HG03139 (cell line): Measurements from ENCODE around the gene KCNB1.
"Not testable (repeated sequence)": the region's sequence is repeated elsewhere in the genome, so short reads cannot be mapped to it uniquely, and the experiment has no call there.

Experiments
- ATAC-seq: cut with Tn5 transposase; IDR thresholded peaks from one replicate; pipeline ENCODE4 v1.9.1; 2021; ENCODE audit not compliant: unreplicated experiment

KCNB1 gene

GRCh38 chr20:49412254-49412653, 70.2 kb downstream of the KCNB1 start:
- no peak for ATAC-seq

DNA sequence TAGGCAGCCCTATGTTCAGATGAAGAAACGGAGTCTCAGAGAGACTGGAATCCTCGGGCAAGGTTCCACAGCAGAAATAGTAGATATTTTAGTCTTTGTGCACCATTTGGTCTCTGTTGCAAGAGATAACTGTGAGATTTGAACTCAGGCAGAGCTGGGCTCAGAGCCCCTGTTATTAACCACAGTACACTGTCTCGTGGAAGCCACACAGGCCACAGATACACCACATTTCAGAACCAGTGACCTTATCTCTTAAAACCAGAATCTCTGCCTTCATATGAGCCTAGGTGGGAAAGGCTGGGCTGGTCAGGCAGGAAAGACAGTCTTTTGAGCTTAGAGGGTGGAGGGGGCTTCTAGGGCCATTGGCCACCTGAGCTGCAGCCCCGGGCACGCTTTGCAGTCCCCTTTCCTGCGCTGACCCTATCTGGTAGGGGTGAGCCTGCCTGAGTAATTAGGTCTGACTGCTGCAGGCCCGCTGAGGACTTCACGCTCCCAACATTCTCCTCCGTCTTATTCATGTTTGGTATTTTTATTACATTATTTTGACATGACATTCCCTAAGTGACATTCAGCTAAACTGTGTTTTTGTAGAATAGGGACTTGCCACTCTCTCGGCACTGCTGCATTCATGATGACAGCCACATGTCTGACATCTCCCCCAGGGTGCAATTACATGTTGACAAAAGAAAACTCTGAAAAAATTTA, 71.1 kb downstream of the KCNB1 start:
- no peak for ATAC-seq

DNA sequence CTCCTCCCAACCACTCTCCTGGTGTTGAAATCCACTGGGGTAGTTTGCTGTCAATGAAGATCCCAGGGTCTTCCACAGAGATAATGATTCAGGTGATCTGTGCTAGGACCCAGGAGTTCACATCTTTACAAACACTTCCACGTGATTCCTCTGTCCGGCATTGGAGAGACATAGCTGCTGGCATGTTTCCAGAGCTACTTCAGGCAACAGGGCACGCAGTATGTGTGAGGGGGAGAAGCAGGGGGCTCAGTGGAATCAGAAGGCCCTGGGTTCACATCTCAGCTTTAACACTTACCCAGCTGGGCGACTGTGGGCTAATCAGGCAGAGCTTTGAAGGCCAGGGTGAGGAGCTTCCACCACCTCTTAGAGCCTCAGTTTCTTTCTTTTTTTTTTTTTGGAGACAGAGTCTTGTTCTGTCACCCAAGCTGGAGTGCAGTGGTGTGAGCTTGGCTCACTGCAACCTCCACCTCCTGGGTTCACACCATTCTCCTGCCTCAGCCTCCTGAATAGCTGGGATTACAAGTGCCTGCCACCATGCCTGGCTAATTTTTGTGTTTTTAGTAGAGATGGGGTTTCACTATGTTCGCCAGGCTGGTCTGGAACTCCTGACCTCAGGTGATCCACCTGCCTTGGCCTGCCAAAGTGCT, 72.4 kb downstream of the KCNB1 start:
- not testable (repeated sequence) for ATAC-seq

DNA sequence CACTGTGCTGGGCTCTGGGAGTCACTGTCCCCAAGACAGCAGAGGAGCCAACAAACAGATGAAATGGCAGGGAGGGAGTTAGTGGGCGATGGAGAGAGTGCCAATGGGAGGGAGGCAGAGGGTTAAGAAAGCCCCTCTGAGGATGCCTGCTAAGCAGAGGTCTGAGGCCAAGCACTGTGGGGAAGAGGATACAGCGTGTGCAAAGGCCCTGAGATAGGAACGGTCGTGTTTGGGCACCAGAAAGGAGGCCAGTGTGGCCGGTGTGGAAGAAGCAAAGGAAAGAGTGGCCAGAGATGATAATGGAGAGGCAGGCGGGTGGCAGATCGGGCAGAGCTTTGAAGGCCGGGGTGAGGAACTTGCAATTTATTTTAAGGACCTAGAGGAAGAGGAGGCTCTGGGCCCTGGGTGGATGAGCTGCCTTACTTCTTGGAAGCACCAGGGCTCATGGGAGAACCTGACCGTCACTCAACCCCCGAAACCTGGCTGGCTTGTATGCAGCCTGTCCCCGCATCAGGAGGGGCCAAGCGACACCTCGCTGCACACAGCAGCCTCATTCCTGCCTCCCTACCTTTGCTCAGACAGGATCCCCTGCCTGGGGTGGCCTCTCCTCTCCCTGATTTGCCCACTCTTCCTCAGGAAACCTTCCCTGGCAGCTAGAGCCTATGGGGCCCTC, 73.0 kb downstream of the KCNB1 start:
- ATAC-seq, result no peak

GRCh38 chr20:49408509-49409104, 73.9 kb downstream of the KCNB1 start:
- no peak for ATAC-seq

- ATAC-seq, result no peak
Observed at GRCh38 chr20:49406666-49407065, 75.8 kb downstream of the KCNB1 start.

GRCh38 chr20:49405696-49406095, 76.8 kb downstream of the KCNB1 start:
- no peak for ATAC-seq

DNA sequence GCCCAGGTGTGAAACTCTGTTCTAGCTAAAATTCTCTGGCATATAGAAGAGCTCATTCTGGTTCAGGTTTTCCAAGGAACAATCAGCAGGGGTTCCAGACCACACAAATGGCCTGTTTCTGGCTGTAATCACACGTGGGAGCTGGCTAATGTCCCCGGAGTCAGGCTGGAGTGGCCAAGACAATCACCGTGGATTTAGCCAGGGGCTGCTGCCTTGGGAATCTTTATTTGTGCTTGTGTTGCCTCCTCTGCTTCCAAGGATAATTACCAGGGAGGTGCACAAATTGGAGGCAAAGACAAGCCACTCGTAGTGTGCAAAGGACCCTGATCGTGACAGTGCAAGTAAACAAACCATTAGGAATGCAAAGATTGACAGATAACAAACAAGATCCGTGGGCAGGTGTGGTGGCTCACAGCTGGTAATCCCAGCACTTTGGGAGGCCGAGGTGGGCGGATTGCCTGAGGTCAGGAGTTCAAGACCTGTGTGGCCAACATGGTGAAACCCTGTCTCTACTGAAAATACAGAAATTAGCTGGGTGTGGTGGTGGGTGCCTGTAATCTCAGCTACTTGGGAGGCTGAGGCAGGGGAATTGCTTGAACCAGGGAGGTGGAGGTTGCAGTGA, 77.3 kb downstream of the KCNB1 start:
- ATAC-seq, result no peak

DNA sequence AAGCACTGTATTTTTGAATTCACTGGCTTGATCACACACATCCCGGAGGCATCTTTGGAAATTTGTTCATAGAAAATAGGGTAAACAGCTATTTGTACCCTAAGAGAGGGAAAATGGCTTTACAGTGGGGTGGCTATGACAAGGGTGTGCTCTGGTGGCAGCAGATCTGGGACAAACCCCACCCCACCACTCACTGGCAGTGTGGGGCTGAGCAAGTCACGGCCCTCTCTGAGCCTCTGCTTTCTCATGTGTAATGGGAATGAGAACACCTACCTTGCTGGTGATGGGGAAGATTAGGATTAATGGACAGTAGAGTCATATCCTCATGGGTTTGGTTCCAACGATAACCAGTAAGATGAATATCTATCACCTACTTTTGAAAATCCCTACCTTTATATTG, 78.0 kb downstream of the KCNB1 start:
- no peak for ATAC-seq

GRCh38 chr20:49403911-49404310, 78.6 kb downstream of the KCNB1 start:
- no peak for ATAC-seq

GRCh38 chr20:49403012-49403411, 79.5 kb downstream of the KCNB1 start:
- no peak for ATAC-seq

DNA sequence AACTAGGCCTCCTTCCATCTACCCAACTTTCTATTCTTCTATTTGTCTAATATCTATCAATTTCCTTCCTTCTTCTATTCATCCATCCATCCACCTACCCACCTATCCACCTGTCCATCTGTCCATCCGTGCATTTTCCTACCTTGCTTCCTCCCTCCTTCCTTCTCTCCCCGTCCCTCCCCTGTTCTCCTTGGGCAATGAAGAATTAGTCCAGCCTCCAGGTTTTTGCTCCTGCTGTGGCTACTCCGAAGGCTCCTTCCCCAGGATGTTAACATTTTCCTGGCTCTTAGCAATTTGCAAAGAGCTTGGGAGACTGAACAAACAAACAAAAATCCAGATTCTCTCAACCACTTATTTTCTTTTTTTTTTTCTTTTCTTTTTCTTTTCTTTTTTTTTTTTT, 81.6 kb downstream of the KCNB1 start:
- no peak for ATAC-seq

- ATAC-seq, result no peak
Observed at GRCh38 chr20:49400410-49400809, 82.1 kb downstream of the KCNB1 start.

GRCh38 chr20:49399329-49399728, 83.1 kb downstream of the KCNB1 start:
- no peak for ATAC-seq

- ATAC-seq, result no peak
Observed at GRCh38 chr20:49398401-49399144, 83.9 kb downstream of the KCNB1 start.

DNA sequence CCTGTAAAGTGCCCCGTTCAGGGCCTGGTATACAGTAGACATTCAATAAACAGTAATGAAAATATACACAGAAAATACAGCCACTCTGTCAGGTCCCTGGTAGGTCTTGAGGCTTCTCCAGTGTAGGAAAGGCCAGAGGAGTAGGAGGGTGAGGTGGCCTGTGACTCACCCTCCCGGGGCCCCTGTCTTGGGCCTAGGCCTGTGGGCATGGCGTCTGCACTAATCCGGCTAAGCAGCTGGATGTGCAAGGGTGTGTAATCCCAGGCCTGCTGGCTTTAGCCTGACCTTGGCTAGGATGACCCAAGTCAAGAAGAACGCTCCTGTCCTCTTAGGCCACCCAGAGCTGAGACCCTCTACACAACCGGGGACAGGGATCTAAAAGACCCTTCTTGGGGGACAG, 84.9 kb downstream of the KCNB1 start:
- ATAC-seq, result no peak

GRCh38 chr20:49396230-49396629, 86.2 kb downstream of the KCNB1 start:
- ATAC-seq, result no peak

DNA sequence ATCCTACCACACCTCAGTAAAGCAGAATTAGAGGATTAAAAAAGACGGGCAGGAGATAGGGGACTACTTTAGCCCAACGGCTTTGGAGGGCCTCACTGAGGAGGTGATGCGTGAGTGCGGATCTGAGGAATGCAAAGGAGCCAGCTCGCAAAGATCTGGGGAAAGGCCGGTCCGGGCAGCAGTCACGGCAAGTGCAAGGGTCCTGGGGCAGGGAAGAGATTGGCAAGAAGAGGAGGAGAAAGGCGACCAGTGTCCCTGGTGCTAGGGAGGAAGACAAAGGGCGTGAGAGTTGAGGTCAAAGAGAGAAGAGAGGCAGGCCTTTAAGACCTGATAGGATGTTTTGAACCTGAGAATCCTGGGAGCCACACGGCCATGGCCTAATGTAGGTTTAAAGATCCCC, 86.8 kb downstream of the KCNB1 start:
- no peak for ATAC-seq

GRCh38 chr20:49395183-49395582, 87.3 kb downstream of the KCNB1 start:
- no peak for ATAC-seq

- ATAC-seq, result no peak
Observed at GRCh38 chr20:49394757-49395156, 87.7 kb downstream of the KCNB1 start.

- no peak for ATAC-seq
Observed at GRCh38 chr20:49394264-49394663, 88.2 kb downstream of the KCNB1 start.
